Hippocampal formation (tissue), 2 donors: Measurements from ENCODE around the gene NDUFA7.
A peak's percentile ranks its signal among the peaks of the same experiment; 100 is the strongest.
"Not testable (repeated sequence)": the region's sequence is repeated elsewhere in the genome, so short reads cannot be mapped to it uniquely, and the experiment has no call there.

Experiments
- DNase-seq, 2 donors: peaks; one replicate each; lab custom pipeline; 2025; lab: John Stamatoyannopoulos, UW

NDUFA7 gene

GRCh38 chr19:8321067-8321985 is at the start of gene NDUFA7, which contains the start of gene RPS28:
NDUFA7 (minus strand) TSS chr19:8321375; CDS start chr19:8321358, 17 bp downstream.
RPS28 (plus strand) TSS chr19:8321496; CDS start chr19:8321531, 35 bp downstream.
- DNase-seq: peak; percentile 89 to 96

- no peak for DNase-seq
These were observed 49.2 kb upstream of the NDUFA7 start for GRCh38 chr19:8370176-8371010.

DNA sequence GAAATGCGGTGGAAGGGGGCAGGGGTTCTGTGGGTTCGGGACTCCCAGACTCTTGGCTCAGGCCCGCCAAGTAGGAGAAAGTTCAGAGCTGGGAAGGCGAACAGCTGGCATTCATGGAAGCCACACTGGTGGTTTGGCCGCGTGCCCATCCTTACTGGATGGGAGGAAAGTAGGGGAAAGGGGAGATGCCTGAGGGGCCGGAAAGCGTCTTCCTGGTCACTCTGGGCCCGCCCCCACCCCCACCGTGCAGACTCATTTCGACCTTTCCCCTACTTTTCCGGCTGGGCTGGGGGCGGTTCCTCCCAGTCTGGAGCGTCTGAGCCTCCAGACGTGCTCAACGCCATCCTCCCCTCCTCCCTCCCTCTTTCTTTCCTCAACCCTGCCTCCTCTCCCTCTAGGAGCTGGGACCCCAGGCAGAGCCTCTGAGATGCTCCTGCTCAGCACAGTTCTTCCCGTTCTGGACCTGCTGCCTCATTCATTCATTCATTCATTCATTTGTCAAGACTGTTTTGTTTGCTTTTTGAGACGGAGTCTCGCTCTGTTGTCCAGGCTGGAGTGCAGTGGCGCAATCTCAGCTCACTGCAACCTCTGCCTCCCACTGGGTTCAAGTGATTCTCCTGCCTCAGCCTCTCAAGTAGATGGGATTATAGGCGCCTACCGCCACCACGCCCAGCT is 46.3 kb upstream of the NDUFA7 start:
- peak; percentile 66 to 70 for DNase-seq

- DNase-seq: peak; percentile 55 to 66
These were observed 45.8 kb upstream of the NDUFA7 start for GRCh38 chr19:8366961-8367326.

- no peak for DNase-seq
These were observed 45.0 kb upstream of the NDUFA7 start for GRCh38 chr19:8366121-8366581.

- peak; percentile 47 to 50 for DNase-seq
These were observed 42.9 kb upstream of the NDUFA7 start, which contains the start of gene ANGPTL4 for GRCh38 chr19:8363803-8364771. ANGPTL4 (plus strand) TSS chr19:8364155; CDS start chr19:8364322, 167 bp downstream.

DNA sequence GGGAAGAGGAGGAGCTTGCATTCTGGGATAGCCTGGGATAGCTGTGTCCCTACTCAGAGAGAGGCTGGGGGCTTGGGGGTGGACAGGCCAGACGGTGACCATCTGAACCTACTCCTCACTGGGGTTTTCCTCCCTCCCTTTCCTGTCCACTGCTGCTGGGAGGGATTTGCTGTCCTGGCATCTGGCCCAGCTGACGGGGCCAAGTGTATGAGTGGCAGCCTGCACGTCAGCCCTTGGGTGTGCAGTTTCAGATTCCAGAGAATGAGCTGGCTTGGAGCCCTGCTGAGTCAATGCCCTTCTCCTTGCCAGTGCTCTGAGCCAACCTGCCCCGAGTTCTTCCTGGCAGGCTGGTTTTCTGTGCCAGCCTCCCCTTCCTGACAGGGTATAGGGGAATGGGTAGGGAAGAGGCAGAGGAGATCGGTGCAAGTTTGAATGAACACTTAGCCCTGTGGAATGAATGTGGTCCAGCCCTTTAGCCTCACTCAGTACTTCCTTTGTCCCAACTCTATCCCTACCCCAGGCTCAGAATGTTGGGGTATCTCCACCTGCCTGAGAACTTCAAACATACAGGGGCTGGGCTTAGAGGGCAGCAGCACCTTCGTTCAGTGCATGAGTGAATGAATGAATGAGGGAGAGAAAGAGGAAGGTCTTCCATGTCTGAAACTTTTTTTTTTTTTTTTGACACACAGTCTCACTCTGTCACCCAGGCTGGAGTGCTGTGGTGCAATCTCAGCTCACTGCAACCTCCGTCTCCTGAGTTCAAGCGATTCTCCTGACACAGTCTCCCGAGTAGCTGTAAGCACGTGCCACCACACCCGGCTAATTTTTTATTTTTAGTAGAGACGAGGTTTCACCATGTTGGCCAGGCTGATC is 41.0 kb upstream of the NDUFA7 start:
- peak; percentile 56 to 70 for DNase-seq

- no peak for DNase-seq
These were observed 39.0 kb upstream of the NDUFA7 start for GRCh38 chr19:8360196-8360595.

- no peak for DNase-seq
These were observed 37.8 kb upstream of the NDUFA7 start for GRCh38 chr19:8358948-8359347.

DNA sequence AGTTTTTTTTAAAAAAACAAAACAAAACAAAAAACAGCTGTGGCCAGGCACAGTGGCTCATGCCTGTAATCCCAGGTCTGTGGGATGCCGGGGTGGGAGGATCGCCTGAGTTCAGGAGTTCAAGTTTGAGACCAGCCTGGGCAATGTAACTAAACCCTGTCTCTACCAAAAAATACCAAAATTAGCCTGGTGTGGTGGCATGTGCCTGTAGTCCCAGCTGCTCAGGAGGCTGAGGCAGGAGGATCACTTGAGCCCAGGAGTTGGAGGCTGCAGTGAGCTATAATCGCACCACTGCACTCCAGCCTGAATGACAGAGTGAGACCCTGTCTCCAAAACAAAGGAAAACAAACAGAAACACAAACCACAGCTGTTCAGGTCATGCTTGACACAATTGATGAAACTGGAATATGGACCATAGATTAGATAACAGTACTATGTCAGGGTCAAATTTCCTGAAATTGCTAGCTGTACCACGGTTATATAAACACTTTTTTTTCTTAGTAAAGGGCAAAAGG is 35.9 kb upstream of the NDUFA7 start:
- no peak for DNase-seq

DNA sequence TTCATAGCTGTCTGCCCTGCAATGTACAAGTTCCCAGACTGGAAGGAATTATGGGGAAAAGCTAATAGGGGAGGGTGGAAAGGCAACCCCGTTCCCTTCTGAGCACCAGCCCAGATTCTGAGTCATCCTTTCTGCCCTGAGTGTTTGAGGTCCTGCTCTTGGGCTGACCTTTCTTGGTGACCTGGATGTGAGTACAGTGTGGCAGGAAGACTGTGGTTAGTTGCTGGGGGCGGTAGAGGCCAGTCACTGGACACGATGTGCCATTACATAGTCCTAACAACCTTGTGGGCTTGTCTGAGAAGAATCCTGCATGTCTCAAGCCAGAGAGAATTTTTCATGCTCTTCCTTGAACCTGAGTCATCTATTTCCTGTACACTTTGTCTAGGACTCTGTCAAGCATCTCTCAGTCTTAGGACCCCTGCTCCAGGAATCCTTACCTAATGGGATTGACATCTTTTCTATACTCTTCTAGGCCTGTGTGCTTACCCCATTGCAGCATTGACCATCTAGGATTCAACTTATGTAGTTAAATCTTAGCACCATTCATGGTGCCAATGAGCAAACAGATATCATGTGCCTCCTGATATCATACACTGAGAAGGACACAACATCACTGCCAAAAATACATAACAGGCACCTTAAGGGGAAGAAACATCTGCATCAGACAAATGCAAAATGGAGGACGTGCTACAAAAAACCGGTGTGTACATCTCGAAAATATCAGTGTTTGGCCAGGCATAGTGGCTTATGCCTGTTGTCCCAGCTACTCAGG is 34.6 kb upstream of the NDUFA7 start:
- no peak for DNase-seq

- not testable (repeated sequence) for DNase-seq
These were observed 31.7 kb upstream of the NDUFA7 start for GRCh38 chr19:8352845-8353244.

- DNase-seq: no peak
These were observed 31.1 kb upstream of the NDUFA7 start for GRCh38 chr19:8352134-8352827.

DNA sequence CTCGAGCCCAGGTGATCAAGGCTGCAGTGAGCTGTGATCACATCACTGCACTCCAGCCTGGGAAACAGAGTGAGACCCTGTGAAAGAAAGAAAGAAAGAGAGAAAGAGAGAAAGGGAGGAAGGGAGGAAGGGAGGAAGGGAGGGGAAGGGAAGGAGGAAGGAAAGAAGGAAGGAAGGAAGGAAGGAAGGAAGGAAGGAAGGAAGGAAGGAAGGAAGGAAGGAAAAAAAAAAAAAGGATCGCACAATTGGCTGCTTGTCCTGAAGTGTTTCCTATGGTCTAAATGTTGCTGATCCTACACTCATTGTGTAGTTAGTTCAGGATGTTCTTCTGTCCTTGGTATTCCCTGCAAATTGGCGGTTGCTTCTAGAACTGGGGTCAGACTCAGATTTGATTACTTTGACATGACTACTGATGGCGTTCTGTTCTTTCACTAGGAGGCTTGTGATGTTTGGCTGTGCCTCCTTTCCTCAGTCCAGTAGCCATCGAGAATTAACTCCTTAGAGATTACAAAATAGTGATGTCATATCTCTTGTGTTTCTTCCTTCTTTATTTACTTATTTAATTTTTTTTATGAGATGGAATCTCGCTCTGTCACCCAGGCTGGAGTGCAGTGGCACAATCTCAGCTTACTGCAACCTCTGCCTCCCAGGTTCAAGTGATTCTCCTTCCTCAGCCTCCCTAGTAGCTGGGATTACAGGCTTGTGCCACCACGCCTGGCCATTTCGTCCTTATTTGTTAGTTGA is 28.6 kb upstream of the NDUFA7 start:
- DNase-seq: not testable (repeated sequence)

DNA sequence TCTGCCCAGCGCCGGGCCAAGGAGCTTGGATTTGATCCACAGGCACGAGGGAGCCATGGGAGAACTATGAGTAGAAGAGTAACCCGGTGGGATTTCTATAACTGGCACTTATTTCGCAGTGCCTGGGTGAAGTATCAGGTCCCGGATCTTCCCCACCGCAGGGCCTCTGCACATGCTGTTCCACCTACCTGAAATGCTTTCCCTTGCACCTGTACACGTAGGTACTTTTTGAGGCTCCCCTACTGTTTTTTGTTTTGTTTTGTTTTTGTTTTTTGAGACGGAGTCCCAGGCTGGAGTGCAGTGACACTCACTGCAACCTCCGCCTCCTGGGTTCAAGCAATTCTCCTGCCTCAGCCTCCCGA is 22.3 kb upstream of the NDUFA7 start:
- DNase-seq: no peak

DNA sequence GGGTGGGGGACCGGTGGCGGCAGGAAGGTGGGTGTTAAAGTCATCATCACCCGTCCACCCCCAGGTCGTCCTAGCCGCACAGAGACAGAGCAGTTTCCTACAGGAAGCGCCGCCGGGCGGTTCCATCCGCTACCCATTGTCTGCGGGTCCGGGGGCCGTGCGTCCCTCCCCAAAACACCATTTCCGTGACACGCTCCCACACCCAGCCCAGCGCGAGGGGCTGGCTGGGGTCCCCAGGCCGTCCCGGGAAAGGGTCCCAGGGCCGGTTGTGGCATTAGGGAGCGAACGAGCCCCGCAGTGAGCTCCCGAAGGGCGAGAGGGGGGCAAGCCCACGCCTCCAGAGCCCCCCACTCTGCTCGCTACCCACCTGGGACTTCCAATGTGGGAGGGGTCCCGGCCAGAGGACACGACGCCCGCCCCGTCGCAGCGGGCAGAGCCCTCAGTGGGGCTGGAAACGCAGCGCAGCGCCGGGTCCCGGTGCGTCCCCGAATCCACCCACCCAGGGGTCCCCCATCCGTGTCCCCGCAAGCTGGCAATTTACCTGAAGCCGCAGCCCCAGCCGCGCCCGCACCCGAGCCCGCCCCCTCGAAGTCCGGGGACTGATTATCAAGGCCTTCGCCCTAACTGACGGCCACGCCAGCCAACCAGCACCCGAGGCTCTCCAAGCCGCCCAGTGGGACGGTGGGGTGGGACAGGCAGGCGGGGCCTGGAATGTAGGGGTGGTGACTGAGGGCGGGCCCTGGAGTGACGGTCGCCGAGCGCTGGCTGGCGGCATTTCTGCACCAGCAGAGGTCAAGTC is 21.7 kb upstream of the NDUFA7 start, which contains the start of gene KANK3:
KANK3 (minus strand) TSS at position 579 of the 799 bp plus-strand sequence. CDS start 5,434 bp downstream, outside the sequence.
- DNase-seq: peak; percentile 76 to 83
